A549 (cell line): ENCODE results near the gene SNW1.

Source experiments
- CHD2 ChIP-seq: fragments of 150-350 bp; IDR thresholded peaks from 2 replicates; pipeline ENCODE4 v1.6.1; 2014; ENCODE audit warnings: low read length; ENCODE audit not compliant: partially characterized antibody
- CTCF ChIP-seq: fragments of >200 bp; sonication (Bioruptor Twin); formaldehyde crosslinking; IDR thresholded peaks from 3 replicates; pipeline ENCODE4 v1.5.1; 2016
- EP300 ChIP-seq, 2 experiments: fragments of >200 bp; sonication (Bioruptor Twin); formaldehyde crosslinking; IDR thresholded peaks; 2 replicates in 1 of 2; 3 replicates in 1 of 2; pipeline ENCODE4 v1.6.1; 2016 to 2017
- RAD21 ChIP-seq, 2 experiments: fragments of >200 bp in 1 of 2; sonication (Bioruptor Twin) in 1 of 2; formaldehyde crosslinking in 1 of 2; IDR thresholded peaks in 1 of 2; conservative IDR thresholded peaks in 1 of 2; 2 replicates in 1 of 2; 3 replicates in 1 of 2; pipeline ENCODE4 v1.6.1; 2012 to 2018; ENCODE audit warnings: inconsistent platforms in 1 of 2

GRCh38 chr14:77805706-77806105 is 44.8 kb upstream of the SNW1 start:
- TF ChIP-seq CTCF (no peak), EP300 (IDR thresholded peaks at IDR 0.05) (no peak), CHD2 (no peak), RAD21 (conservative IDR thresholded peaks at IDR 0.05 in 1 of 2, IDR thresholded peaks at IDR 0.05 in 1 of 2) (no peak)
